Measurements from ENCODE around the gene RELT. TPM values are rescaled to one million over a fixed set of nuclear protein-coding genes. Genes with fewer than 3 reads are reported as not detected.

RELT gene
- total RNA-seq, 4 donors from 2014 or later = 2.4 to 6.0 (median 2.5) TPM

GRCh38 chr11:73439002-73439843 is 63.0 kb downstream of the RELT start:
- no peak overlapping the region for H3K27ac ChIP-seq
- H3K9me3 ChIP-seq = no peaks in the 10 kb centered on the region
- H3K4me3 ChIP-seq = no peak overlapping the region
- TF ChIP-seq POLR2A (IDR thresholded peaks at IDR 0.05) (no peak), CTCF (IDR thresholded peaks at IDR 0.05) (no peak)
- H3K36me3 ChIP-seq = no peaks in the 10 kb centered on the region
- no peaks in the 10 kb centered on the region for H3K27me3 ChIP-seq
- H3K4me1 ChIP-seq = peaks cover 0 to 32% (median 4%) of the 10 kb centered on the region in 4 donors
- DNase-seq (ENCODE audit: low spot score in 2 of 2) = no peak
- WGBS, 2 donors = 64 to 66% methylated on average over 5 of the region's 5 CpGs

GRCh38 chr11:73445980-73446379 is 69.8 kb downstream of the RELT start:
- H3K9me3 ChIP-seq = no peaks in the 10 kb centered on the region
- H3K27ac ChIP-seq = no peak overlapping the region
- TF ChIP-seq EP300 (IDR thresholded peaks at IDR 0.05) = no peak
- no peak for TF ChIP-seq POLR2A (IDR thresholded peaks at IDR 0.05)
- TF ChIP-seq CTCF (IDR thresholded peaks at IDR 0.05) = no peak
- no peak overlapping the region for H3K4me3 ChIP-seq
- no peaks in the 10 kb centered on the region for H3K27me3 ChIP-seq
- H3K36me3 ChIP-seq = no peaks in the 10 kb centered on the region
- no peak for DNase-seq (ENCODE audit: low spot score in 2 of 2)
- peaks cover 0 to 4% (median 0%) of the 10 kb centered on the region in 4 donors for H3K4me1 ChIP-seq

GRCh38 chr11:73446766-73447165 is 70.6 kb downstream of the RELT start:
- WGBS, 2 donors = 93 to 97% methylated on average over 2 of the region's 2 CpGs
- no peaks in the 10 kb centered on the region for H3K27me3 ChIP-seq
- no peak overlapping the region for H3K4me3 ChIP-seq
- peaks cover 0 to 4% (median 0%) of the 10 kb centered on the region in 4 donors for H3K4me1 ChIP-seq
- DNase-seq (ENCODE audit: low spot score in 2 of 2) = no peak
- no peak overlapping the region for H3K27ac ChIP-seq
- no peaks in the 10 kb centered on the region for H3K36me3 ChIP-seq
- TF ChIP-seq EP300 (IDR thresholded peaks at IDR 0.05) = no peak
- no peak for TF ChIP-seq POLR2A (IDR thresholded peaks at IDR 0.05)
- TF ChIP-seq CTCF (IDR thresholded peaks at IDR 0.05) = no peak
- H3K9me3 ChIP-seq = no peaks in the 10 kb centered on the region

Other genes starting within 250 kb of the RELT start
- gene FCHSD2, start 234.1 kb upstream of the RELT start, total RNA-seq = 10 to 100 TPM; 19.5 to 29.1 (median 22.8) TPM
- 1 to 10 TPM; 4.5 to 7.5 (median 6.7) TPM for gene P2RY2, start 158.1 kb upstream of the RELT start, total RNA-seq
- gene P2RY6, start 104.1 kb upstream of the RELT start, total RNA-seq = 1 to 10 TPM in 1 of 4 donors, under 1 TPM in 2, not detected in 1; 0.63 to 3.3 (median 0.90) TPM
- gene ARHGEF17, start 68.1 kb upstream of the RELT start, total RNA-seq = 100 to 1,000 TPM; 102 to 135 (median 112) TPM
- 10 to 100 TPM; 28.8 to 53.5 (median 30.6) TPM for gene FAM168A, start 221.7 kb downstream of the RELT start, total RNA-seq

All from tibial nerve (tissue), 4 donors.